GM21423 (cell line): ENCODE measurements around the gene TMPRSS2.

Source experiments
- ATAC-seq: cut with Tn5 transposase; IDR thresholded peaks from one replicate; pipeline ENCODE4 v1.9.1; 2021; ENCODE audit warnings: mild to moderate bottlenecking, moderate library complexity; ENCODE audit not compliant: unreplicated experiment

TMPRSS2 gene

DNA sequence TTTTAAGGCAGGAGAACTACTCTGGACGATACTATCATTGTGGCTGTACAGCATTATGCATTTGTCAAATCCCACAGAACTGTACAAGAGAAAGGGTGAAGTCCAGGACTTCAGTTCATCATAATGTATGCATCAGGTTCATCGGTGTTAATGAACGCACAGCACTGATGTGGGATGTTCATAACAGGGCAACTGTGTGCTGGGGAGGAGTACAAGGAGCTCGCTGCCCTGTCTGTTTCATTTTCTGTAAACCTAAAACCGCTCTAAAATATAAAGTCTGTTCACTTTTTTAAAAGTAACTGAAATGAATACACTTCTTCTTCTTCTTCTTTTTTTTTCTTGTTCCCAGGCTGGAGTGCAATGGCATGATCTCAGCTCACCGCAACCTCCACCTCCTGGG is 25.0 kb downstream of the TMPRSS2 start:
- ATAC-seq, result no peak

DNA sequence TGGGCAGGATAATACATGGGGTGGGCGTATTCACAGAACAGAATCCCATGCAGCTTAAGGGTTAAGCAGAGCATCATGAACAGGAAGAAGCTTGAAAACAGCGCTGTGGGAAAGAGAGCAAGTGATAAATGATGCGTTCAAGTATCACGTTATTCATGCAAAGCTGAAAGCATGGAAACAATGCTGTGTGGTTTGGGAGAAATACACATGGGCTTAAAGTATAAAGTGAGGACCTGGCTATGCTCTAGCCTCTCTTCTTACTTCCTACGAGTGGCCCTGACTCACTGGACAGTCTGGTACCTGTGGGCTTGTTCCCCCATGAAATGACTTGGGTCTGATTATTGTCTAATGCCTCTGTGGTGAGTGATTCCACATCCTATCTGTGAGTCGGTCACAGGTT is 25.7 kb downstream of the TMPRSS2 start:
- no peak for ATAC-seq

DNA sequence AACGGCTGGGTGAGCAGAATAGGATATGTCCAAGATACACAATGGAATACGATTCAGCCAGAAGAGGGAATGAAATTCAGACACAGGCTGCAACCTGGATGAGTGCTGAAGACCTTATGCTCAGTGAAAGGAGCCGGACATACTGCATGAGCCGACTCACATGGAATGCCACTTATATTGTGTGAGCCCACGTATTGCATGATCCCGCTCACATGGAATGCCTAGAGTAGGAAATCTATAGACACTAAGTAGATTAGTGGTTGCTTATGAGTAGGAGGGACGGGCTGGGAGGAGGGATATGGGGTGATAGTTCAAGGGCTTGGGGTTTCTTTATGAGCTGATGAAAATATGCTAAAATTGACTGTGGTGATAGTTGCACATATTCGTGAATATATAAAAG is 26.8 kb downstream of the TMPRSS2 start:
- no peak for ATAC-seq

DNA sequence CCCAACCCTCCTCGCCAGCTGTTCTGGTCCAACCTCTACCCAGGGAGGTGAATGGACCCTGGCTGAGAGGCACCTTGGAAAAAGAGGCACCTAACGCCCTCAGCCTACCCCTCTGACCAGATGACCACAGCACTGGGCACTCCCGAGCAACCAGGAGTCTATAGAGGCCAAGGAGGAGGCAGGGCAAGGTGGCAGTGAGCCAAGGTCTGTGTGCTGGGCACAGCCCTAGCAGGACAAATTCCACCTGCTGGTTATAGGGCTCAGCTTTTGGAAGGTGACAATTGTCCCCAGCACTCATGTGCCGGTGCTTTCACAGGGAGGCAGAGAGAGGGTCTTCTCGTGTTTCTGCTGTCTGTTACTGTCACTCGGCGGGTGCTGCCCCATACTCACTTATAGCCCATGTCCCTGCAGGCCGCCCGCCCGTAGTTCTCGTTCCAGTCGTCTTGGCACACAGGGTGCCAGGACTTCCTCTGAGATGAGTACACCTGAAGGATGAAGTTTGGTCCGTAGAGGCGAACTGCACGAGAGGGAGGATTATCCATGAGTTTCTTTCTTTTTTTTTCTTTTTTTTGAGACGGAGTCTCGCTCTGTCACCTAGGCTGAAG is 27.8 kb downstream of the TMPRSS2 start:
- no peak for ATAC-seq

DNA sequence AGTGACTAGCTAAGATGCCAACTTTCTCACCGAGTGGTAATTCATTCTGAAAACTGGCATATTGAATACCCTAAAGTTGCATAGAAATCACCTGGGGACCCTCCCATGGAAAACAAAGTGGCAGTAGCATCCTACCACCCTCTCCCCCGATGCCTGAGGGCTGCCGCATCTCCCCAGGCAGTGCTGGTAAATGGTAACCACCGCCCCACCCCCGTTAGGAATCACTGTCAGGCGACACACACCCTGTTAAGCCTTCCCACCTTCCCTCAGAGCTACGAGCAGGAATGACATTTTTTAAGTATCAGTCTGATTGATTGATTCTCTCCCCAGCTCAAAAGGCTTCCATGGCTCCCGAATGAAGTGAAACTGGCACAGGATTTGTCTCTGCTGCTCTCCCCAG is 28.3 kb downstream of the TMPRSS2 start:
- ATAC-seq, result no peak

DNA sequence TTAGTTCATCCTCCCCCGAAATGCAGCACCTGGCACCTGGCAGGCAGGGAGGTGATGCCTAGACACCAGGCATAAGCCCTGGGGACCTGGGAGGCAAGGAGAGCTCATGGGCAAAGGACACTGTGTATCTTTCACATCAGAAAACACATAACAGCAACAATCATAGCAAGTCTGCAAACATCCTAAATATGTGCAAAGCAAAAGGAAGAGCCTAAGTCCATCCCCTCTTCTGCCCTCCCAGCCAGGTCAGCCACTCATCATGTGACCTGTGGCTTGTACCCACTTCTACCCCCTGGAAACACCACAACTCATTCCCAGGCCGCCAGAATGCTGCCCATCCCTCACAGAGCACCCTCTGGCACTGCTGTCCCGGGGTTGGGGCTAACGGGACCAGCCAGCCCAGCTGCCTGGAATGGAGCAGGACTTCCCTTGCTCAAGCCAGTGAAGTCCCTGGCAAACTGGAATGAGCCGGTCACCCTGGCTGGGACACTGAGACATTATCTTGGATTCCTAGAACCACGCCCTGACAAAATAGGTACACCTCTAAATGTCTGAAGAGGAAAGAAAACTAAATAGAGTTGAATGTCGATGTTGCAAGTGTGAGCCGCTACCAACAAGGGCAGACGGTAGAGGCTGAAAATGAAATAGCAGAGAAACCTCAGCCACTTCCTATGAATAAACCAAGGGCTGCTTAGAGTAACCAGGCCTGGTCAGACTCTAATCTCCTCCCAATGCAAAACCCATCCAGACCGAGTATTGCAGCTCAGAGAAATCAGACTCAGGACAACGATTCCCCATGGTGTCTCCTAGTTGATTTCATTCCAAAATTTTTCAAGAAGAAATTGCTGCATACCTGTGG is 29.4 kb downstream of the TMPRSS2 start:
- no peak for ATAC-seq

DNA sequence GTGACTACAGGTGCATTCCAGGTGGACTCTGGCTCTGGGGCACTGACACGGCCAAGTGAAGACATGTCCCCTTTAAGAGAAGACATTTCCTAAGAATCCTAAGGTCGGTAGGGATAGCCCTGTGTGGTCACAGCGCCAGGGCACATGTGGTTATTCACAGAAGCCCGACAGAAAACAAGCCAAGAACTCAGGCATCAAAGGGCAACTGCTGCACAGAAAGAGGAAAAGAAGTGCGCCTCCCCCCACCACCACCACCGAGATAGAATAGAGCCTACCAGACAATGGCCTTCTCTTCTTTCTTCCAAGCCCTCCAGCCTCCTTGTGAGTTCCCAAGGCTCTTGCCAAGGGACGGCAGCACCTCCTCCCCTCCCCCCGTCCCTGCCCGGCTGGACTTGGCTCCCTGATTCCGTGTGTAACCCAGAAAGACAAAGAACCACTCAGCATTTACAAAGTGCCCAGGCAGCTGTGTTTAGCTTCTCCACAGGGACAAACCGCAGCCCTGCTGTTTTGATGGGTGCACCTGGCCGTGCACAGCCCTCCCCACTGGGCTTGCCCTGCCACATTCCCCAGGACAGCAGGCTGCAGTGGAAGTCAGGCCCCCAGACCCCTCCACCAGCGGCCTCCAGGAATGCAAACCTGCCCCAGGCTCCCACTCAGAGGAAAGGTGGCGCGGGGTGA is 30.2 kb downstream of the TMPRSS2 start:
- no peak for ATAC-seq

DNA sequence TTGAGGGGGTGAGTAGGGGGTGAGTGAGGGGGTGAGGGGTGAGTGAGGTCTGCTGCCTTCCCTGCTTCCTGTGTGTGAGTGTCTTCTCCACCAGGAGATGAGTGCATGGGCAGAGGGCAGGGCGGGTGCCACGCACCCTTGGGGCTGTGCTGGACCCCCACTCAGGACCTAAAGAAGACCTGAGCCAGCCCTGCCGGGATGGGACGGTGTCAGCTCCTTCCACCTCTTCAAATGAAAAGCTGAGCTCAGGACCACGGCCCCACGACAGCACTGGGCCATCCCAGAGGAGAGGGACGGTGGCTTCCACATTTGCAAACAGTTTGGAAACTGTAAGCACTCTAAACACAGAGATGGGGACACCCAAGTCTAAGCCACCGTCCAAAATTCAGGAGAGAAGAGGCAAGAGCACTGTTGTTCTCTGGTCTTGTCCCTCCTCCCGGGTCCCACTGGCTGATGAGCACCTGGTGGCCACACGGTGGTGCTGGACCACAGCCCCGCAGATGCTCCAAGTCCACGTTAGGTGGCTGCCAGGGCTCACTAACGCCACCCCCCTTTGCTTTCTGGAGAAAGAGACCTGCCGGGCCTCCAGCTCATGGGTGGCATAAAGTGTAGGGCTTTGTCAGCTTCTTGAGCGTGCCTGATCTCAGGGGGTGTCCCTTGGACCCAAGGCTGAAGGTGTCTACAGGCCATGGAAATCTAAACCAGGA is 32.1 kb downstream of the TMPRSS2 start:
- ATAC-seq, result no peak

DNA sequence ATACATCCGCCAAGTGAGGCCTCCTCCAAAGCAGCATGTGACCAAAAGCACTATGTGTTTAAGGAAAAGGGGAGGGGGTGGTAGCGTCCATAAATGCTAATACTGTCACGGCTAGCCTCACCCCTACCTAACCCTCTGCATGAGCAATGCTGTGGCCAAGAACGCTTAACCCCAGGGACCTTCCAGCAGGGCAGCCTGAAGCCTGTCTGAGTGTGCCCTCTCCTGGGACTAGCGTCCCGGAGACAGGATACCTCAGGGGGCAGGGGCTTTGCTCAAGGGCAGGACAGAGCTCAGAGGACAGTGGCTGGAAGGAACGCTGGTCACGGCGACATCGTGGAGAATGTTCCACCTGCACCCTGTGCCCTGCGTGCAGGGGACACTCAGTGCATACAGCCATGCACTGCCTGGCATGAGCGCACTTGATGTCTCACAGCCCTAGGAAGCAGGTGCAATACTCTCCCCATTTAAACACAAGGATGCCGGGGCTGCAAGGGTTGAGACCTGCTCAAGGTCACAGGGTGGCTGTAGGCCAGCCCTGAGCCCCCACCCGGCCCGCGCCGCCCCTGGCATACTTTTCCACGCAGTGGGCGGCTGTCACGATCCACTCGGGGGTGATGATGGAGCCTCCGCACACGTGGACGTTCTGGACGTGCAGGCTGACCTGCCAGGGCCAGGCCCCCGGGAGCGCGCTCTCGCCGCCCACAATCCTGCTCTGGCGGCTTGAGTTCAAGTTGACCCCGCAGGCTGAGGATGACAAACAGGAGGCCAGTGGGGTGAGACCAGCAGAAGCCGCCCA is 35.0 kb downstream of the TMPRSS2 start:
- ATAC-seq, result no peak

DNA sequence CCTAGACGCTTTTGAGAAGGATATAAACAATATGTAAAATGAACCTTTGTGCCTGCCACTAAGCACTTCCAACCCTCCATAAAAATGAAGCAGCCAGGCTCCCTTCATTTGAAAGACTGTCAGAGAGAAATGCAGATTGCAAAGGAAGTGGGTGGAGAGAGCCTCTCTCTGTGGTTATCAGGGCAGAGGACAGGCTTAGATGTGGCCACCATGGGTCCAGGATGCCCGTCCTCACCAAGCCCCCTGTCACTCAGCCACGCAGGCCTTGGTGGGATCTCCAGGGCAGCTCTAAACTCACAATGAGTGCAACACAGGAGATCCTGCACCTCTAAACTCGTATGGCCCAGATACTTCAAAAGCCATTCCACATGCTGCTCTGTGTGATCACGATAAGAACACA is 37.9 kb downstream of the TMPRSS2 start:
- no peak for ATAC-seq

DNA sequence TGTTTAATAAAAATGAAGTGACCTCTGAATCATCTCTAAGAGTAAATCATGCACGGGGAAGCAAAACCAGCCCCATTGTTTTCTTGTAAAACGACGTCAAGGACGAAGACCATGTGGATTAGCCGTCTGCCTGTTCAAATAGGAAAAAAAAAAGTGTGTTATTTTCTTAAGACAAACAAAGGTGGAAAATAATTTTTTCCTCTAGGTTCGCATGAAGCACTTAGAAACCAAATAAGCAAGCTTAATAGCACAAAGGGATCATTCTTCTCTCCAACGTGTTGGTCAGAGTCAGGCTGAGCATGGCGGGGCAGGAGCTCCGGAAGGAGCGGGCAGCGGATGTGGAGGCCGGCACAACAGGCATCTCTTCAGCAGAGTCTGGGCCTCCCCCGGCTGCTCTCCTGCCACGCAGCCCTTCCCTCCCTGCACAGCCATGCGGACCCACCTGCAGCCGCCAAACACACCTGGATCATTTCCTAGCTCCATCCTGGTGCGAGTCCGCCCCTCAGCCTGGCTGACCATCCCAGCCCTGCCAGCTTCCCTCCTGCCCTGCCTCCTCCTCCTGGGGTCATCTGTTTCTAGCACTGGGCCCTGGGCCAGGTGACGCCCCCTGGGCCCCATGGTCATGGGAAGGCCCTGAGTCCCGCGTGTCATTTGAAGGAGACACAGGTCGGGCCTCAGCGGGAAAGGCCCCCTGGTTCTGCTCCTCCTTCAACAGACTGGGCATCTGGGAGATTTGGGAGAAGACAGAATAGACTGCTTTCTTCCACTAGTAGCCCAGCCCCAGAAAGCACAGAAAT is 41.7 kb downstream of the TMPRSS2 start:
- ATAC-seq, result no peak

DNA sequence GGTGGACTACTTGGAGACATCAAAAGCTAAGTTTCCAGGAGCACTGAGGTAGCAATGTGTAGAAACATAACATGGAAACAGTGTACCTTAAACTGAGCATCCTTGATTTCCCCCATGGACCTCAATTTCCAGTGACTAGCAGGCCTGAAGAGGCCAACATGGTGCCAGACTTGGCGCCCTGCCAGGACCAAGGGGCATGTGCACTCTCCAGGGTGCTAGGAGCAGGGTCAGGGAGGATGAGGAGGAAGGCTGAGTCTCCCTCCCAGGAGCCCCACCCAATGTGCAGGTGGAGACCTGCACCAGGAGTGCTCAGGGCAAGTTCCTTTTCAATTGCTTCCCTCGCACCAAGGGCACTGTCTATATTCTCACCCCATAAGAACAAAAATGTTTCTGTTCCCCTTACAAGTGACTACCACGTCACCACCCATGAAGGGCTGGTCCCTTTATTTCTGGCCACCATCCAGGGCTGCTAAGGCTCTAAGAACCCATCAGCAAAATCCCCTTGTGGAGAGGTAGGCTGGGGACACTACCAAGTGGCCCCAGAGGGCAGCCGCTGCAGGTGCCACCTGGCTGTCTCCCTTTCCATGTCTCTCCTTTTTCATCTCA is 42.7 kb downstream of the TMPRSS2 start:
- ATAC-seq, result no peak

DNA sequence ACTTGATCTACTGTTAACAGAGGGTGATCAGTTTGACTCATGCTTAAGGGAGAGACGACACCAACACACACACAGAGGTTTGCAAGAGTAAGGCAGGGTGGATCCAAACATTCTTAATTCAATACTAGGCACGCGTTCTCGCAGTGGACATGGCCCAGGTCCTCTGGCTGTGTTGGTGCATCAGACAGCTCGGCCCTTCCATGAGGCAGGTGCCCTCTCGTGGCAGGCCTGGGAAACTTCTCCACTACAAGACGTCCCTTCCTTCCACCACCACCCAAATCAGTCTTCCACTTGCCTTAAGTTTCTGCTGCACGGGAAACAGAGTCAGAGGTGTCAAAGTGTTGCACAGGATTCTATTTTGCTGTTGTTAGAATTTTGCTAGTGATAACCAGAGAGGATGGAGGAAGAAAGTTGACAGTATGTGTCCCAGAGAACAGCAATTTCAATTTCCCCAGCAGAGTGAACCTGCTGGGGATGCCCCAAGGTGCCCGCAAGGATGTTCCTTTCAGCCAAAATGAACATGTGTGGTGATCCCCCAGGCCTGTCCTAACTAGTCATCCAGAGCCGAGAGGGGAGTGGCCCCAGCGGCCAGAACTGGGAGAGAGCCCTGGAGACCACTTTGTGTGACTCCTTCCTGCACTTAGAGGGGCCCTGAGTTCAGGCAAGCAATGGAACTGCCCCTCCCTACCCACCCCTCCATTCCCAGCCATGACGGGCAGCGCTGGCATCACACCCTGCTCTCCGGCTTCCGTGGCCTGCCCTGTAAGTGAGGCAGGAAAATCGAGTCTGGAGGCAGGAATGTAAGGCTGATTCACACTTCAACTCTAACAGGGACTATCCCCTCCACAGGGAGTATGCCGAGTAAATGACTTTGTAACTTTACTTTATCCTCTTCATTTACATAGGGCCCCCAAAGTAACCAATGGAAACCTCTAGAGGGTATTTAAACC is 47.1 kb downstream of the TMPRSS2 start:
- ATAC-seq, result peak; percentile 69

DNA sequence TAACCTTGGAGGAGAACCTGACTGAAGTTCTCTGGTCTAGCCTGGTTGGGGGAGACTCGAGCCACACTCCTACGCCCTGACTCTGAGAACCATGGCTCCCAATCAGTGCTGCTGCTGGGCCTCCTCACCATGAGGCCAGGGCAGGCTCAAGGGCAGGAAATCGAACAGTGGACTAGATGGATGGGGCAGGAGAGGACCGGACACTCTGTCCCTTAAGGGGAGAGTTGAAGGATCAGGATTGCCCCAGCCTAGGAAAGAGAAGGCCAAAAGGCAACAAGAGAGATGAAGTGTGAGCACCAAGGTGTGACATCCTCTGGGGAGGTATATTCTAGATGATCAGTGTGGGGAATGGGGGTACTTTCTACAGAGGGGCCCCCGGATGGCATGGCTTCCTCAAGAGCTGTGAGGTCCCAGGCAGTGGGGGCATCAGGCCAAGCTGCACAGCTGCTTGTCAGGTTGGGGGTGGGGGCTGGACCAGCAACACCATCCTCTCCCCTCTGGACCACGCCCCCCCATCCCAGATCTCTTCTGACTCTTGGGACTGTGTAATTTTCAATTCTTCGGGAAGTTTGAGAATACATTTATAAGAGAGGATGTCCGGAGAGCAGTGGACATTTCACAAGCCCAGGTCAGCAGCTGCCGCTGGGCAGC is 47.9 kb downstream of the TMPRSS2 start:
- ATAC-seq, result peak; percentile 17

DNA sequence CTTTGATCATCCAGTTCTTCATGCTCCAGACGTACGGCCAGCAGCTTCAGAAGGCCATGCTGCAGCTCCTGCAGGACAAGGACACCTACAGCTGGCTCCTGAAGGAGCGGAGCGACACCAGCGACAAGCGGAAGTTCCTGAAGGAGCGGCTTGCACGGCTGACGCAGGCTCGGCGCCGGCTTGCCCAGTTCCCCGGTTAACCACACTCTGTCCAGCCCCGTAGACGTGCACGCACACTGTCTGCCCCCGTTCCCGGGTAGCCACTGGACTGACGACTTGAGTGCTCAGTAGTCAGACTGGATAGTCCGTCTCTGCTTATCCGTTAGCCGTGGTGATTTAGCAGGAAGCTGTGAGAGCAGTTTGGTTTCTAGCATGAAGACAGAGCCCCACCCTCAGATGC is 49.4 kb downstream of the TMPRSS2 start:
- no peak for ATAC-seq

DNA sequence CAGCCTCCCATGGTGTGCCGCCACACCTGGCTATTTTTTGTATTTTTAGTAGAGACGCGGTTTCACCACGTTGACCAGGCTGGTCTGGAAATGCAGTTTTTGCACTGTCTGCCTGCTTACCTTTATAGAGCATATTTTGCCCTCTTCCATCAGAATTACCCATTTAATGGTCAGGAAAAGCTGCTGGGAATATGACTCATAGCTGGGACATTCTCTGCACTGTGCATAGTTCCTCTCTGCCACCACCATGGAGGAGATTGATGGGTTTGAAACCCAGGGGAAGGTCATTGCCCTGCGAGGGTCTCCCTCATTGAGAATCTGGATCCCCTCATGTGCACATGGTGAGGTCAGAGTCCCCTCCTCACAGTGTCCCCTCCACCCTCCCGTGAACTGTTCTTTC is 49.8 kb downstream of the TMPRSS2 start:
- no peak for ATAC-seq

DNA sequence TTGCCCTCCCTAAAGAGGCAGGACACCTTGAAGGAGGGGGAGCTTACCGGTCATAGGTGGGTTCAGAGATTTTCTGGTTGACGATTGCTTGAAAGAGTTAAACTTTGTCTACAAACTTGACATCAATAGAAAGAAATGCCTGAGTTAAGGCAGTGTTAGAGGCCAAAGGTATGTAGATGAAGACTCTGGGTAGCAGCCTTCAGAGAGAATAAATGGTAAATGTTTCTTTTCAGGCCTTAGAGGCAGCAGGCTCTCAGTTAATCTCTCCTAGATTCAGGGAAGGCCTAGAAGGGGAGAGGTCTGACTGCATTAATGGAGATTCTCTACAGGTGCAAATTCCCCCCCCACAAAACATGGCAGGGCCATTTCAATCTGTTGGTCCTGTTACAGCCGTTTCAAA is 54.2 kb downstream of the TMPRSS2 start:
- no peak for ATAC-seq

DNA sequence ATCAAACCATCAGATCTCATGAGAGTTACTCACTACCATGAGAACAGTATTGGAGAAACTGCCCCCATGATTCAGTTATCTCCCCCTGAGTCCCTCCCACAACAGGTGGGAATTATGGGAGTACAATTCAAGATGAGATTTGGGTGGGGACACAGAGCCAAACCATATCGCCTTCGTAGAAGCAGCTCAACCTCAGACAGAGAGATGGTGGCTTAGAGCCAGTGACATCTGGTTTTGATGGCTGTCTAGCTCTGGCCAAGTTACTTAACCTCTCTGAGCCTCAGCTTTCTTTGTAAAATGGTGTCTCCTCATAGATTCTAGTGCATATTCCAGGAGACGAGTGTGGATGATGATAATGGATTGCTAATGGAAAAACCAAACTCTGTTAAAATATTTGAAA is 54.8 kb downstream of the TMPRSS2 start:
- no peak for ATAC-seq
